IMR-90 (cell line): Measurements from ENCODE around the gene MAP3K5. TPM values are rescaled to one million over a fixed set of nuclear protein-coding genes. Genes with fewer than 3 reads are reported as not detected.

Experiments used
- ATAC-seq: fragments of 200-7000 bp; cut with Tn5 transposase; 2 replicates; pipeline ENCODE4 v1.9.1; 2020; ENCODE audit warnings: low read depth, mild to moderate bottlenecking, moderate library complexity
- BruUV-seq: library from RNA; stranded (reverse); fragments of 400-500 nt; replicated peaks from 2 replicates; lab custom pipeline; 2021; lab: Mats Ljungman, UMichigan
- CTCF ChIA-PET: fragments of 300-600 bp; formaldehyde crosslinking; extraction: SDS; loops from one replicate; lab custom pipeline; 2021; ENCODE audit warnings: antibody characterized with exemption; lab: Yijun Ruan, JAX
- POLR2A ChIA-PET: fragments of 300-600 bp; sonication (Branson Sonifier 250); formaldehyde crosslinking; loops from one replicate; lab custom pipeline; 2022; ENCODE audit warnings: antibody characterized with exemption; ENCODE audit not compliant: unreplicated experiment; lab: Charles Lee
- DNase-seq: peaks from one replicate; pipeline ENCODE4 v3.0.0; 2013
- H2AFZ ChIP-seq: replicated peaks from 2 replicates; pipeline ENCODE3; 2013; ENCODE audit warnings: low read length, mild to moderate bottlenecking; ENCODE audit not compliant: poor library complexity
- H2AK5ac ChIP-seq: 2 replicates; pipeline ENCODE4 v1.6.1; 2013; ENCODE audit warnings: low read depth, low read length, inconsistent platforms
- H2AK9ac ChIP-seq: replicated peaks from 2 replicates; pipeline ENCODE3; 2013; ENCODE audit warnings: mild to moderate bottlenecking, low read depth, low read length, moderate library complexity; ENCODE audit not compliant: poor library complexity
- H2BK120ac ChIP-seq: 2 replicates; pipeline ENCODE4 v1.6.1; 2013; ENCODE audit warnings: low read depth, low read length, inconsistent platforms
- H2BK15ac ChIP-seq: 3 replicates; pipeline ENCODE4 v1.6.1; 2013; ENCODE audit warnings: low read depth, low read length, inconsistent platforms
- H2BK20ac ChIP-seq: 2 replicates; pipeline ENCODE4 v1.6.1; 2013; ENCODE audit warnings: low read depth, mild to moderate bottlenecking, inconsistent platforms, low read length, moderate library complexity
- H2BK5ac ChIP-seq: 2 replicates; pipeline ENCODE4 v1.6.1; 2013; ENCODE audit warnings: mild to moderate bottlenecking, low read depth, low read length, inconsistent platforms; ENCODE audit not compliant: poor library complexity, severe bottlenecking
- H3K14ac ChIP-seq: replicated peaks from 2 replicates; pipeline ENCODE4 v1.6.1; 2013; ENCODE audit warnings: low read depth, low read length, inconsistent platforms
- H3K18ac ChIP-seq: 2 replicates; pipeline ENCODE4 v1.6.1; 2013; ENCODE audit warnings: low read depth, low read length, control low read depth
- H3K23ac ChIP-seq: 2 replicates; pipeline ENCODE4 v1.6.1; 2013; ENCODE audit warnings: low read depth, low read length, inconsistent platforms
- H3K27ac ChIP-seq: 2 replicates; pipeline ENCODE4 v1.5.1; 2013; ENCODE audit warnings: mild to moderate bottlenecking, control low read depth, low read length; ENCODE audit not compliant: insufficient read depth
- H3K27me3 ChIP-seq: 2 replicates; pipeline ENCODE4 v1.6.1; 2013; ENCODE audit warnings: low read length; ENCODE audit not compliant: control insufficient read depth, insufficient read depth
- H3K36me3 ChIP-seq: 2 replicates; pipeline ENCODE4 v1.6.1; 2013; ENCODE audit warnings: low read length, mixed read lengths; ENCODE audit not compliant: control insufficient read depth, insufficient read depth
- H3K4ac ChIP-seq: 2 replicates; pipeline ENCODE4 v1.6.1; 2013; ENCODE audit warnings: low read depth, low read length, inconsistent platforms
- H3K4me1 ChIP-seq: 2 replicates; pipeline ENCODE4 v1.6.1; 2013; ENCODE audit warnings: low read length, mixed read lengths; ENCODE audit not compliant: control insufficient read depth, insufficient read depth
- H3K4me2 ChIP-seq: 2 replicates; pipeline ENCODE4 v1.6.1; 2013; ENCODE audit warnings: low read depth, mild to moderate bottlenecking, control low read depth, low read length, moderate library complexity
- H3K4me3 ChIP-seq: 2 replicates; pipeline ENCODE4 v1.5.1; 2013; ENCODE audit warnings: low read depth, mild to moderate bottlenecking, control low read depth, low read length, moderate library complexity; ENCODE audit not compliant: insufficient read depth
- H3K56ac ChIP-seq: 2 replicates; pipeline ENCODE4 v1.6.1; 2013; ENCODE audit warnings: low read length, inconsistent platforms; ENCODE audit not compliant: insufficient read depth; ENCODE audit errors: extremely low read depth
- H3K79me1 ChIP-seq, 2 experiments: 2 replicates each; pipeline ENCODE4 v1.6.1; 2013; ENCODE audit warnings: low read length in 2 of 2, inconsistent platforms in 1 of 2, low read depth in 1 of 2
- H3K9ac ChIP-seq: 2 replicates; pipeline ENCODE4 v1.6.1; 2013; ENCODE audit warnings: low read depth, low read length, control low read depth
- H3K9me1 ChIP-seq: 2 replicates; pipeline ENCODE4 v1.6.1; 2013; ENCODE audit warnings: low read length, inconsistent platforms; ENCODE audit not compliant: insufficient read depth
- H3K9me3 ChIP-seq: 2 replicates; pipeline ENCODE4 v1.6.1; 2013; ENCODE audit warnings: low read length; ENCODE audit not compliant: control insufficient read depth, insufficient read depth
- H4K20me1 ChIP-seq: 2 replicates; pipeline ENCODE4 v1.6.1; 2013; ENCODE audit warnings: low read length, inconsistent platforms; ENCODE audit not compliant: insufficient read depth
- H4K5ac ChIP-seq: 2 replicates; pipeline ENCODE4 v1.6.1; 2013; ENCODE audit warnings: mild to moderate bottlenecking, low read depth, low read length, control low read depth
- H4K8ac ChIP-seq, 2 experiments: 2 replicates each; pipeline ENCODE4 v1.6.1; 2013; ENCODE audit warnings: low read depth in 2 of 2, low read length in 2 of 2, control low read depth in 1 of 2, inconsistent platforms in 1 of 2
- H4K91ac ChIP-seq: 2 replicates; pipeline ENCODE4 v1.6.1; 2013; ENCODE audit warnings: low read depth, low read length, inconsistent platforms; ENCODE audit not compliant: insufficient read depth
- BHLHE40 ChIP-seq: fragments of 150-350 bp; IDR thresholded peaks from 2 replicates; pipeline ENCODE4 v1.6.1; 2016; ENCODE audit warnings: mild to moderate bottlenecking, low read depth, low read length
- CEBPB ChIP-seq: IDR thresholded peaks from 2 replicates; pipeline ENCODE4 v1.6.1; 2012; ENCODE audit warnings: low read depth, low read length, improper control_type of control experiment
- CHD1 ChIP-seq: IDR thresholded peaks from 2 replicates; pipeline ENCODE4 v1.6.1; 2012; ENCODE audit warnings: low read depth, low read length, improper control_type of control experiment
- FOS ChIP-seq: fragments of 150-350 bp; IDR thresholded peaks from 2 replicates; pipeline ENCODE4 v1.6.1; 2016; ENCODE audit warnings: low read depth, low read length
- MAFK ChIP-seq: IDR thresholded peaks from 2 replicates; pipeline ENCODE4 v1.6.1; 2012; ENCODE audit warnings: low read depth, low read length, improper control_type of control experiment
- MAZ ChIP-seq: IDR thresholded peaks from 2 replicates; pipeline ENCODE4 v1.6.1; 2012; ENCODE audit warnings: low read depth, mild to moderate bottlenecking, low read length, improper control_type of control experiment, moderate library complexity, borderline replicate concordance
- MXI1 ChIP-seq: IDR thresholded peaks from 2 replicates; pipeline ENCODE4 v1.6.1; 2012; ENCODE audit warnings: low read depth, mild to moderate bottlenecking, low read length, moderate library complexity, borderline replicate concordance
- NFE2L2 ChIP-seq: fragments of 150-350 bp; IDR thresholded peaks from 2 replicates; pipeline ENCODE4 v1.6.1; 2016; ENCODE audit warnings: low read depth, mild to moderate bottlenecking, low read length
- POLR2A ChIP-seq: IDR thresholded peaks from 2 replicates; pipeline ENCODE4 v1.6.1; 2012; ENCODE audit warnings: mild to moderate bottlenecking, low read depth, low read length
- RAD21 ChIP-seq: IDR thresholded peaks from 2 replicates; pipeline ENCODE4 v1.6.1; 2012; ENCODE audit warnings: low read length, improper control_type of control experiment
- RCOR1 ChIP-seq: IDR thresholded peaks from 2 replicates; pipeline ENCODE4 v1.6.1; 2012; ENCODE audit warnings: mild to moderate bottlenecking, low read length, improper control_type of control experiment; ENCODE audit not compliant: insufficient replicate concordance
- RFX5 ChIP-seq: IDR thresholded peaks from 2 replicates; pipeline ENCODE4 v1.8.0; 2012; ENCODE audit warnings: low read depth, mild to moderate bottlenecking, low read length, moderate library complexity
- SMC3 ChIP-seq: fragments of 150-350 bp; IDR thresholded peaks from 2 replicates; pipeline ENCODE4 v1.6.1; 2016; ENCODE audit warnings: low read depth, mild to moderate bottlenecking, antibody characterized with exemption, low read length, moderate library complexity
- WGBS, 2 experiments: methylation state at CpG; one replicate each; pipeline versions ENCODE4 v1.1.5 to v1.1.7; 2013; ENCODE audit warnings: missing lambda C conversion rate in 2 of 2; ENCODE audit not compliant: insufficient read length in 1 of 2; ENCODE audit errors: extremely low coverage in 2 of 2; 5-methylcytosine and 5-hydroxymethylcytosine counted together
- dilution Hi-C: fragments of 300-500 bp; cut with HindIII; formaldehyde crosslinking; loops from one replicate; pipeline ENCODE4 v1.14.3; 2018; ENCODE audit warnings: low sequenced_read_pairs; ENCODE audit not compliant: unreplicated experiment
- in situ Hi-C: fragments of 300-500 bp; cut with MboI; formaldehyde crosslinking; loops from 3 replicates; pipeline ENCODE4 v1.14.3; 2019; ENCODE audit warnings: low sequenced_read_pairs, inconsistent platforms, mixed read lengths
- intact Hi-C: fragments of 100-400 bp; cut with micrococcal nuclease; formaldehyde crosslinking; loops from 2 replicates; pipeline ENCODE4 v1.10.0; 2022
- polyA plus RNA-seq, 3 experiments: library from polyadenylated mRNA; depleted of rRNA; stranded (reverse); fragments of >200 nt; gene quantifications; 2 replicates each; pipeline ENCODE4 v1.2.3, GENCODE V29; 2012; ENCODE audit warnings: low replicate concordance in 1 of 3
- total RNA-seq: library from RNA; depleted of rRNA; stranded (reverse); fragments of >200 nt; gene quantifications from 2 replicates; pipeline ENCODE4 v1.2.3, GENCODE V29; 2012
- TF ChIP-seq, protein P1 (sequence below): fragments of 150-350 bp; IDR thresholded peaks from 2 replicates; pipeline ENCODE4 v1.6.1; 2016; ENCODE audit warnings: low read depth, mild to moderate bottlenecking, low read length, moderate library complexity, borderline replicate concordance
- TF ChIP-seq, protein P2 (sequence below): fragments of 150-350 bp; IDR thresholded peaks from 2 replicates; pipeline ENCODE4 v1.6.1; 2017; ENCODE audit warnings: mild to moderate bottlenecking, antibody characterized with exemption, low read length, low read depth
- TF ChIP-seq, protein P3 (sequence below): conservative IDR thresholded peaks from 2 replicates; pipeline ENCODE4 v1.5.1; 2012; ENCODE audit warnings: mild to moderate bottlenecking, low read depth, low read length, improper control_type of control experiment

Gene MAP3K5
- total and polyA plus RNA-seq, 2 of the 4 experiments (the other 2 are of a cell fraction) = 5.4 to 17.6 TPM

DNA sequence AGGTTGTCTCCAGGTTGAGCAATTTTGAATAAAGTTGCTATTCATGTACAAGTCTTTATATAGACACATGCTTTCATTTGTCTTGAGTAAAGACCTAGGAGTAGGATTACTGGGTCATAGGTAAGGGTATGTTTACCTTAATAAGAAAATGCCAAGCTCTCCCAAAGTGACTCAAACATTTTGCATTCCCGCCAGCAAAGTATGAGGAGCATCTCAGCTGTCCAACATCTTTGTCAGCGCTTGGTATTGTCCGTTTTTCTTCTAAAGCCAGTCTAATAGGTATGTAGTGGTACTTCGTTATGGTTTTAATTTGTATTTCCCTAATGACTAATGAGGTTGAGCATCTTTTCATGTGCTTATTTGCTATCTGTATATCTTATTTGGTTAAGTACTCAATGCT lies 67.2 kb downstream of the MAP3K5 start:
- H3K4me3 ChIP-seq = no peak overlapping the region
- POLR2A ChIA-PET = no interaction called here
- WGBS, 2 experiments = no CpG with 5 or more reads among the region's 4 CpGs
- intact Hi-C loops (loop anchor here (2.0 kb wide), 1 partner anchor 46 kb away; no protein-coding TSS in a partner anchor), dilution Hi-C loops (no loop called here), in situ Hi-C loops (no loop called here)
- H3K18ac ChIP-seq = no peak overlapping the region
- H2BK120ac ChIP-seq = no peak overlapping the region
- H3K14ac ChIP-seq = no peak overlapping the region
- no peak overlapping the region for H3K56ac ChIP-seq
- H3K4me1 ChIP-seq = peaks cover 5% of the 10 kb centered on the region
- TF ChIP-seq RCOR1 = no peak
- TF ChIP-seq MAFK = no peak
- no peak for TF ChIP-seq CHD1
- TF ChIP-seq NFE2L2 = no peak
- TF ChIP-seq RFX5 = no peak
- TF ChIP-seq MXI1 = no peak
- TF ChIP-seq, protein P1, sequence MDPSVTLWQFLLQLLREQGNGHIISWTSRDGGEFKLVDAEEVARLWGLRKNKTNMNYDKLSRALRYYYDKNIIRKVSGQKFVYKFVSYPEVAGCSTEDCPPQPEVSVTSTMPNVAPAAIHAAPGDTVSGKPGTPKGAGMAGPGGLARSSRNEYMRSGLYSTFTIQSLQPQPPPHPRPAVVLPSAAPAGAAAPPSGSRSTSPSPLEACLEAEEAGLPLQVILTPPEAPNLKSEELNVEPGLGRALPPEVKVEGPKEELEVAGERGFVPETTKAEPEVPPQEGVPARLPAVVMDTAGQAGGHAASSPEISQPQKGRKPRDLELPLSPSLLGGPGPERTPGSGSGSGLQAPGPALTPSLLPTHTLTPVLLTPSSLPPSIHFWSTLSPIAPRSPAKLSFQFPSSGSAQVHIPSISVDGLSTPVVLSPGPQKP = no peak
- TF ChIP-seq, protein P2, sequence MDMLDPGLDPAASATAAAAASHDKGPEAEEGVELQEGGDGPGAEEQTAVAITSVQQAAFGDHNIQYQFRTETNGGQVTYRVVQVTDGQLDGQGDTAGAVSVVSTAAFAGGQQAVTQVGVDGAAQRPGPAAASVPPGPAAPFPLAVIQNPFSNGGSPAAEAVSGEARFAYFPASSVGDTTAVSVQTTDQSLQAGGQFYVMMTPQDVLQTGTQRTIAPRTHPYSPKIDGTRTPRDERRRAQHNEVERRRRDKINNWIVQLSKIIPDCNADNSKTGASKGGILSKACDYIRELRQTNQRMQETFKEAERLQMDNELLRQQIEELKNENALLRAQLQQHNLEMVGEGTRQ = no peak
- no peak for TF ChIP-seq MAZ
- no peak for TF ChIP-seq BHLHE40
- TF ChIP-seq RAD21 = no peak
- TF ChIP-seq FOS = no peak
- TF ChIP-seq SMC3 = no peak
- TF ChIP-seq, protein P3, sequence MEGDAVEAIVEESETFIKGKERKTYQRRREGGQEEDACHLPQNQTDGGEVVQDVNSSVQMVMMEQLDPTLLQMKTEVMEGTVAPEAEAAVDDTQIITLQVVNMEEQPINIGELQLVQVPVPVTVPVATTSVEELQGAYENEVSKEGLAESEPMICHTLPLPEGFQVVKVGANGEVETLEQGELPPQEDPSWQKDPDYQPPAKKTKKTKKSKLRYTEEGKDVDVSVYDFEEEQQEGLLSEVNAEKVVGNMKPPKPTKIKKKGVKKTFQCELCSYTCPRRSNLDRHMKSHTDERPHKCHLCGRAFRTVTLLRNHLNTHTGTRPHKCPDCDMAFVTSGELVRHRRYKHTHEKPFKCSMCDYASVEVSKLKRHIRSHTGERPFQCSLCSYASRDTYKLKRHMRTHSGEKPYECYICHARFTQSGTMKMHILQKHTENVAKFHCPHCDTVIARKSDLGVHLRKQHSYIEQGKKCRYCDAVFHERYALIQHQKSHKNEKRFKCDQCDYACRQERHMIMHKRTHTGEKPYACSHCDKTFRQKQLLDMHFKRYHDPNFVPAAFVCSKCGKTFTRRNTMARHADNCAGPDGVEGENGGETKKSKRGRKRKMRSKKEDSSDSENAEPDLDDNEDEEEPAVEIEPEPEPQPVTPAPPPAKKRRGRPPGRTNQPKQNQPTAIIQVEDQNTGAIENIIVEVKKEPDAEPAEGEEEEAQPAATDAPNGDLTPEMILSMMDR = no peak
- TF ChIP-seq POLR2A = no peak
- no peak for TF ChIP-seq CEBPB
- peaks cover 29 to 56% of the 10 kb centered on the region in 2 experiments for H3K79me1 ChIP-seq
- no peak overlapping the region for H3K23ac ChIP-seq
- H3K9ac ChIP-seq = no peak overlapping the region
- H4K5ac ChIP-seq = no peak overlapping the region
- no peak overlapping the region for H2BK15ac ChIP-seq
- ATAC-seq (no peak), DNase-seq (peak; percentile 8)
- 0 out of 2 replicates have a peak, but pooled peaks cover 3% of the 10 kb centered on the region for H3K9me1 ChIP-seq
- H3K27me3 ChIP-seq = no peaks in the 10 kb centered on the region
- no peak overlapping the region for H3K27ac ChIP-seq
- no peak overlapping the region for H2BK5ac ChIP-seq
- CTCF ChIA-PET = no interaction called here
- H2AK5ac ChIP-seq = no peak overlapping the region
- H3K4me2 ChIP-seq = no peak overlapping the region
- no peaks in the 10 kb centered on the region for H3K9me3 ChIP-seq
- no peak overlapping the region for H2BK20ac ChIP-seq
- 0 out of 2 replicates have a peak, but pooled peaks cover 1% of the 10 kb centered on the region for H3K36me3 ChIP-seq
- no peak overlapping the region for H4K8ac ChIP-seq
- no TSS peak for BruUV-seq
- H4K20me1 ChIP-seq = peaks cover 12% of the 10 kb centered on the region; the same call in 1 of the 2 replicates
- H2AFZ ChIP-seq = no peak overlapping the region
- no peak overlapping the region for H2AK9ac ChIP-seq
- no peak overlapping the region for H4K91ac ChIP-seq
- H3K4ac ChIP-seq = no peak overlapping the region
